Peyer's patch (tissue), 4 donors: ENCODE results near the gene FANCD2OS. TPM values are rescaled to one million over a fixed set of nuclear protein-coding genes. Genes with fewer than 3 reads are reported as not detected.
A peak's percentile ranks its signal among the peaks of the same experiment; 100 is the strongest.
"Not testable (repeated sequence)": the region's sequence is repeated elsewhere in the genome, so short reads cannot be mapped to it uniquely, and the experiment has no call there.

Experiments used
- DNase-seq, 3 donors: peaks; one replicate each; pipeline ENCODE4 v3.0.0-alpha.2; 2017 to 2019
- H3K27ac ChIP-seq, 4 donors: fragments of 200-600 bp; sonication (generic); one replicate each; pipeline ENCODE4 v1.5.1; 2016 to 2019
- H3K27me3 ChIP-seq, 2 donors: fragments of 200-600 bp; sonication (generic); one replicate each; pipeline ENCODE4 v1.5.1; 2019
- H3K36me3 ChIP-seq, 3 donors: fragments of 200-600 bp; sonication (generic); one replicate each; pipeline ENCODE4 v1.5.1; 2016 to 2019
- H3K4me1 ChIP-seq, 4 donors: fragments of 200-600 bp; sonication (generic); one replicate each; pipeline ENCODE4 v1.5.1; 2016 to 2019
- H3K4me3 ChIP-seq, 4 donors: fragments of 200-600 bp; sonication (generic); 1 replicate in 3 of 4; 2 replicates in 1 of 4; pipeline ENCODE4 v1.5.1; 2016 to 2019; ENCODE audit warnings: mild to moderate bottlenecking in 1 of 4
- H3K9me3 ChIP-seq, 4 donors: fragments of 200-600 bp; sonication (generic); one replicate each; pipeline ENCODE4 v1.5.1; 2016 to 2019; ENCODE audit warnings: mild to moderate bottlenecking in 1 of 4
- CTCF ChIP-seq, 6 experiments: fragments of 450-650 bp in 4 of 6; fragments of 200-600 bp in 2 of 6; sonication (generic) in 1 of 6; IDR thresholded peaks; one replicate each; pipeline ENCODE4 v1.5.1; 2017 to 2019; ENCODE audit warnings: antibody characterized with exemption in 6 of 6, mild to moderate bottlenecking in 3 of 6, moderate library complexity in 1 of 6
- POLR2A ChIP-seq, 2 donors: fragments of 450-650 bp; IDR thresholded peaks; one replicate each; pipeline ENCODE4 v1.5.1; 2017; ENCODE audit warnings: antibody characterized with exemption in 2 of 2, mild to moderate bottlenecking in 2 of 2, moderate library complexity in 2 of 2
- total RNA-seq, 4 donors: library from RNA; depleted of rRNA; stranded (reverse); fragments of >200 nt; gene quantifications; one replicate each; pipeline ENCODE4 v1.1.0, GENCODE V29; 2016

The FANCD2OS gene
- total RNA-seq, 4 donors from 2014 or later: not detected

- DNase-seq: no peak
- no peaks in the 10 kb centered on the region for H3K4me1 ChIP-seq
- H3K4me3 ChIP-seq: no peak overlapping the region
- H3K27me3 ChIP-seq: no peaks in the 10 kb centered on the region
- H3K36me3 ChIP-seq: no peaks in the 10 kb centered on the region
- TF ChIP-seq POLR2A (IDR thresholded peaks at IDR 0.05): no peak
- TF ChIP-seq CTCF (IDR thresholded peaks at IDR 0.05): no peak
- no peak overlapping the region for H3K27ac ChIP-seq
- no peaks in the 10 kb centered on the region for H3K9me3 ChIP-seq
These were observed 14.4 kb downstream of the FANCD2OS start for GRCh38 chr3:10093678-10094077.

- H3K9me3 ChIP-seq: not testable (repeated sequence)
These were observed 16.7 kb downstream of the FANCD2OS start for GRCh38 chr3:10091387-10091786.

GRCh38 chr3:10090774-10091173, 17.3 kb downstream of the FANCD2OS start:
- DNase-seq, H3K9me3 ChIP-seq, H3K4me3 ChIP-seq, H3K27me3 ChIP-seq, H3K4me1 ChIP-seq, H3K36me3 ChIP-seq, H3K27ac ChIP-seq: not testable (repeated sequence)

More at GRCh38 chr3:10091387-10091786, 16.7 kb downstream of the FANCD2OS start:
- H3K4me1 ChIP-seq, H3K27ac ChIP-seq, H3K4me3 ChIP-seq, H3K27me3 ChIP-seq, DNase-seq, H3K36me3 ChIP-seq: not testable (repeated sequence)

GRCh38 chr3:10090179-10090578, 17.9 kb downstream of the FANCD2OS start:
- H3K36me3 ChIP-seq: no peaks in the 10 kb centered on the region
- TF ChIP-seq CTCF (IDR thresholded peaks at IDR 0.05): no peak
- no peak for TF ChIP-seq POLR2A (IDR thresholded peaks at IDR 0.05)
- peak in 1 of 3 donors; percentile 59 for DNase-seq
- H3K4me1 ChIP-seq: no peaks in the 10 kb centered on the region
- peak overlapping the region in 2 of 4 donors; percentile 8 to 36 for H3K27ac ChIP-seq
- H3K9me3 ChIP-seq: no peaks in the 10 kb centered on the region
- H3K4me3 ChIP-seq: no peak overlapping the region
- no peaks in the 10 kb centered on the region for H3K27me3 ChIP-seq

- no peak overlapping the region for H3K4me3 ChIP-seq
- no peaks in the 10 kb centered on the region for H3K36me3 ChIP-seq
- no peaks in the 10 kb centered on the region for H3K9me3 ChIP-seq
- no peak for TF ChIP-seq POLR2A (IDR thresholded peaks at IDR 0.05)
- TF ChIP-seq CTCF (IDR thresholded peaks at IDR 0.05): no peak
- H3K27me3 ChIP-seq: no peaks in the 10 kb centered on the region
- H3K27ac ChIP-seq: no peak overlapping the region
- DNase-seq: no peak
- H3K4me1 ChIP-seq: no peaks in the 10 kb centered on the region
These were observed 19.8 kb downstream of the FANCD2OS start for GRCh38 chr3:10088256-10088655.

- no peaks in the 10 kb centered on the region for H3K4me1 ChIP-seq
- no peaks in the 10 kb centered on the region for H3K9me3 ChIP-seq
- no peak overlapping the region for H3K27ac ChIP-seq
- no peak overlapping the region for H3K4me3 ChIP-seq
- no peaks in the 10 kb centered on the region for H3K36me3 ChIP-seq
- H3K27me3 ChIP-seq: no peaks in the 10 kb centered on the region
- DNase-seq: no peak
- TF ChIP-seq CTCF (IDR thresholded peaks at IDR 0.05): no peak
- no peak for TF ChIP-seq POLR2A (IDR thresholded peaks at IDR 0.05)
These were observed 22.3 kb downstream of the FANCD2OS start for GRCh38 chr3:10085738-10086137.

- H3K27ac ChIP-seq: no peak overlapping the region
- no peaks in the 10 kb centered on the region for H3K27me3 ChIP-seq
- H3K9me3 ChIP-seq: no peaks in the 10 kb centered on the region
- no peak for TF ChIP-seq CTCF (IDR thresholded peaks at IDR 0.05)
- no peak for TF ChIP-seq POLR2A (IDR thresholded peaks at IDR 0.05)
- no peak overlapping the region for H3K4me3 ChIP-seq
- no peak for DNase-seq
- no peaks in the 10 kb centered on the region for H3K4me1 ChIP-seq
- H3K36me3 ChIP-seq: no peaks in the 10 kb centered on the region
These were observed 26.2 kb downstream of the FANCD2OS start for GRCh38 chr3:10081871-10082270.
